Renal cortex interstitium (tissue), 11 donors: Measurements from ENCODE around the gene HMOX1. TPM values are rescaled to one million over a fixed set of nuclear protein-coding genes. Genes with fewer than 3 reads are reported as not detected.

Experiments
- DNase-seq, 11 donors: peaks; one replicate each; pipeline ENCODE4 v3.0.0-alpha.2; 2013; ENCODE audit warnings: low read depth in 9 of 11, low spot score in 4 of 11; ENCODE audit errors: extremely low read depth in 1 of 11
- polyA plus RNA-seq, 3 donors: library from polyadenylated mRNA; unstranded; fragments of 120-200 nt; gene quantifications; one replicate each; pipeline ENCODE4 v1.2.1, GENCODE V29; 2013; ENCODE audit not compliant: insufficient read length in 3 of 3

HMOX1 gene
- polyA plus RNA-seq, 3 donors, result 41.4 to 49.6 (median 41.8) TPM

- DNase-seq, result no peak
These were observed 12.5 kb upstream of the HMOX1 start for GRCh38 chr22:35368386-35368785.

- no peak for DNase-seq
These were observed 10.9 kb upstream of the HMOX1 start for GRCh38 chr22:35369996-35370395.

GRCh38 chr22:35373781-35374180 lies 7.1 kb upstream of the HMOX1 start:
- DNase-seq, result no peak

GRCh38 chr22:35375031-35375430 lies 5.9 kb upstream of the HMOX1 start:
- no peak for DNase-seq

- DNase-seq, result no peak
These were observed 5.4 kb upstream of the HMOX1 start for GRCh38 chr22:35375526-35375925.

GRCh38 chr22:35376728-35377472 lies 4.0 kb upstream of the HMOX1 start:
- peak; percentile 89 to 97 (median 93) for DNase-seq

- no peak for DNase-seq
These were observed 3.2 kb upstream of the HMOX1 start for GRCh38 chr22:35377735-35378134.

GRCh38 chr22:35378621-35379020 lies 2.3 kb upstream of the HMOX1 start:
- DNase-seq, result no peak

- no peak for DNase-seq
These were observed 1.5 kb upstream of the HMOX1 start for GRCh38 chr22:35379146-35379993.

GRCh38 chr22:35380013-35380412 lies 883 bp upstream of the HMOX1 start:
- no peak for DNase-seq

GRCh38 chr22:35381424-35382009 lies 621 bp downstream of the HMOX1 start:
- no peak for DNase-seq

GRCh38 chr22:35383679-35384071 lies 2.8 kb downstream of the HMOX1 start:
- DNase-seq, result no peak

- no peak for DNase-seq
These were observed 3.6 kb downstream of the HMOX1 start for GRCh38 chr22:35384527-35384926.

- DNase-seq, result no peak
These were observed 4.2 kb downstream of the HMOX1 start for GRCh38 chr22:35384975-35385588.

- DNase-seq, result no peak
These were observed 5.9 kb downstream of the HMOX1 start for GRCh38 chr22:35386670-35387288.

GRCh38 chr22:35390933-35391332 lies 10.0 kb downstream of the HMOX1 start:
- no peak for DNase-seq

- no peak for DNase-seq
These were observed 11.5 kb downstream of the HMOX1 start for GRCh38 chr22:35392357-35392756.

- no peak for DNase-seq
These were observed 12.5 kb downstream of the HMOX1 start for GRCh38 chr22:35393116-35394010.
